ENCODE results near the gene PKD1.
"Not testable (repeated sequence)": the region's sequence is repeated elsewhere in the genome, so short reads cannot be mapped to it uniquely, and the experiment has no call there.

DNA sequence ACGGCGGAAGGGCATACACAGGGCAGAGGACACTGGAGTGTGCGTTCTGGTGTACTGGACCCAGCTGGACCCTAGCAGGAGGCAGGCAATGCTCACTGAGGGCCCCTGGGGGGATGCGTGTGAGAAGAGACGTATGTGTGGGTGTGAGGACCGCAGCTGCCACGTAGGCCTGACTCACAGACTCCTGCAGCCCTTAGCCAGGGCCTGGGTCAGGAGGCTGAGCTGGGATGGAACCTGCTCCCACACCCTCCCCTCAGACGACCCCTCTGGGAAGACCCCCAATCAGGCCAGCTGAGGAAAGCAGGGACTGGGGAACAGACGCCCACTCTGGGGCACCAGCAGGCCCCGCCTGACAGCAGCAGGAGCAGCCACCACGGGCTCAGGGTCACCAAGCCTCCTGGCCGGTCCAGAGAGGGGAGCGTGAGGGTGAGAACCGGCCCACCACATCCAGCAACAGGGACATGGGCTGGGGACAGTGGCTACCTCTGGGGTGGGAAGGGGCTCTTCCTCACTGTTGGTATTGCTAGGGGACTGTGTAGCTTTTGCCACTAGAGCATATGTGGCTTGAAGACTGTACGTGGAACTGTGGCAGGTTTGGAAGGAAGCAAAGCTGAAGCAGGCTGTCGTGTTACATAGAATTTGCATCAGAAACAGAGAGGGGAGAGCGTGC lies 28.4 kb downstream of the PKD1 start:
- TF ChIP-seq, protein P1, sequence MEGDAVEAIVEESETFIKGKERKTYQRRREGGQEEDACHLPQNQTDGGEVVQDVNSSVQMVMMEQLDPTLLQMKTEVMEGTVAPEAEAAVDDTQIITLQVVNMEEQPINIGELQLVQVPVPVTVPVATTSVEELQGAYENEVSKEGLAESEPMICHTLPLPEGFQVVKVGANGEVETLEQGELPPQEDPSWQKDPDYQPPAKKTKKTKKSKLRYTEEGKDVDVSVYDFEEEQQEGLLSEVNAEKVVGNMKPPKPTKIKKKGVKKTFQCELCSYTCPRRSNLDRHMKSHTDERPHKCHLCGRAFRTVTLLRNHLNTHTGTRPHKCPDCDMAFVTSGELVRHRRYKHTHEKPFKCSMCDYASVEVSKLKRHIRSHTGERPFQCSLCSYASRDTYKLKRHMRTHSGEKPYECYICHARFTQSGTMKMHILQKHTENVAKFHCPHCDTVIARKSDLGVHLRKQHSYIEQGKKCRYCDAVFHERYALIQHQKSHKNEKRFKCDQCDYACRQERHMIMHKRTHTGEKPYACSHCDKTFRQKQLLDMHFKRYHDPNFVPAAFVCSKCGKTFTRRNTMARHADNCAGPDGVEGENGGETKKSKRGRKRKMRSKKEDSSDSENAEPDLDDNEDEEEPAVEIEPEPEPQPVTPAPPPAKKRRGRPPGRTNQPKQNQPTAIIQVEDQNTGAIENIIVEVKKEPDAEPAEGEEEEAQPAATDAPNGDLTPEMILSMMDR (IDR thresholded peaks at IDR 0.05): not testable (repeated sequence)
- TF ChIP-seq POLR2AphosphoS5, POLR2A (IDR thresholded peaks at IDR 0.05): not testable (repeated sequence)
